ENCODE measurements around the gene FNIP1. TPM values are rescaled to one million over a fixed set of nuclear protein-coding genes. Genes with fewer than 3 reads are reported as not detected.
"Not testable (repeated sequence)": the region's sequence is repeated elsewhere in the genome, so short reads cannot be mapped to it uniquely, and the experiment has no call there.

FNIP1 gene
- total RNA-seq, 2 donors from 2014 or later, result 23.0 to 23.8 TPM

DNA sequence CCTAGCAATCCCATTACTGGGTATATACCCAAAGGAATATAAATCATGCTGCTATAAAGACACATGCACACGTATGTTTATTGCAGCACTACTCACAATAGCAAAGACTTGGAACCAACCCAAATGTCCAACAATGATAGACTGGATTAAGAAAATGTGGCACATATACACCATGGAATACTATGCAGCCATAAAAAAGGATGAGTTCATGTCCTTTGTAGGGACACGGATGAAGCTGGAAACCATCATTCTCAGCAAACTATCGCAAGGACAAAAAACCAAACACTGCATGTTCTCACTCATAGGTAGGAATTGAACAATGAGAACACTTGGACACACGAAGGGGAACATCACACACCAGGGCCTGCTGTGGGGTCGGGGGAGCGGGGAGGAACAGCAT lies 61.9 kb downstream of the FNIP1 start:
- not testable (repeated sequence) for H3K4me3 Mint-ChIP-seq; ATAC-seq (replicated peaks in 1 of 2); H3K9me3 Mint-ChIP-seq; H3K27ac Mint-ChIP-seq; H3K4me1 Mint-ChIP-seq (ENCODE audit: low read depth); DNase-seq; H3K27me3 Mint-ChIP-seq (ENCODE audit: low read depth); H3K36me3 Mint-ChIP-seq (ENCODE audit: insufficient read depth in 2 of 2)

DNA sequence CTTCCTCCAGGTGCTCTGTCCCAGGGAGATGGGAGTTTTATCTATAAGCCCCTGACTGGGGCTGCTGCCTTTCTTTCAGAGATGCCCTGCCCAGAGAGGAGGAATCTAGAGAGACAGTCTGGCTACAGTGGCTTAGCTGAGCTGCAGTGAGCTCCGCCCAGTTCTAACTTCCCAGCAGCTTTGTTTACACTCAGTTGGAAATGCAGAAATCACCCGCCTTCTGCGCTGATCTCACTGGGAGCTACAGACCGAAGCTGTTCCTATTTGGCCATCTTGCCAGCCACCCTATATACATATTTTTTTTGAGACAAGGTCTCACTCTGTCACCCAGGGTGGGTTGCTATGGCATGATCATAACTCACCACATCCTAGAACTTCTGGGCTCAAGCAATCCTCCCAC lies 67.5 kb downstream of the FNIP1 start:
- not testable (repeated sequence) for DNase-seq; H3K4me1 Mint-ChIP-seq (ENCODE audit: low read depth); H3K4me3 Mint-ChIP-seq; H3K27ac Mint-ChIP-seq; ATAC-seq (replicated peaks in 1 of 2); H3K27me3 Mint-ChIP-seq (ENCODE audit: low read depth)
- peaks cover 9 to 28% of the 10 kb centered on the region in 2 donors for H3K36me3 Mint-ChIP-seq (ENCODE audit: insufficient read depth in 2 of 2)
- H3K9me3 Mint-ChIP-seq, result peaks cover 12 to 20% of the 10 kb centered on the region in 2 donors

DNA sequence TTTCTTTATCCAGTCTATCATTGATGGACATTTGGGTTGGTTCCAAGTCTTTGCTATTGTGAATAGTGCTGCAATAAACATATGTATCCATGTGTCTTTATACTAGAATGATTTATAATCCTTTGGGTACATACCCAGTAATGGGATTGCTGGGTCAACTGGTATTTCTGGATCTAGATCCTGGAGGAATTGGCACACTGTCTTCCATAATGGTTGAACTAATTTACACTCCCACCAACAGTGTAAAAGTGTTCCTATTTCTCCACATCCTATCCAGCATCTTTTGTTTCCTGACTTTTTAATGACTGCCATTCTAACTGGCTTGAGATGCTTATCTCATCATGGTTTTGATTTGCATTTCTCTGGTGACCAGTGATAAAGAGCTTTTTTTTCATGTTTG lies 72.7 kb downstream of the FNIP1 start:
- not testable (repeated sequence) for ATAC-seq (replicated peaks in 1 of 2); H3K4me1 Mint-ChIP-seq (ENCODE audit: low read depth); DNase-seq; H3K4me3 Mint-ChIP-seq; H3K27me3 Mint-ChIP-seq (ENCODE audit: low read depth); H3K27ac Mint-ChIP-seq
- peaks cover 12 to 15% of the 10 kb centered on the region in 2 donors for H3K9me3 Mint-ChIP-seq
- H3K36me3 Mint-ChIP-seq (ENCODE audit: insufficient read depth in 2 of 2), result peaks cover 11 to 27% of the 10 kb centered on the region in 2 donors

DNA sequence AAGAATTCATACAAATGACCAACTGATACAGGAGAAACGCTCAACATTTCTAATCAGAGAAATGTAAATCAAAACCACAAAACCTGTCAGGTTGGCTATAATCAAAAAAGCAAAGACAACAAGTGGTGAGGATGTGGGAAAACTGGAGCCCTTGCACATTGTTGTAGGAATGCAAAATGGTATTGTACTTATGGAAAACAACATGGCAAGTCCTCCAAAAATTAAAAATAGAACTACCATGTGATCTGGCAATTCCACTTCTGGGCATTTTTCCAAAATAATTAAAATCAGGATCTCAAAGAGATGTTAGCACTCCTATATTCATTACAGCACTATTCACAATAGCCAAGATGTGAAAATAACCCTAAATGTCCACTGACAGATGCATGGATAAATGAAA lies 76.1 kb downstream of the FNIP1 start:
- no peaks in the 10 kb centered on the region for H3K27me3 Mint-ChIP-seq (ENCODE audit: low read depth)
- no peak overlapping the region for H3K4me3 Mint-ChIP-seq
- no peaks in the 10 kb centered on the region for H3K4me1 Mint-ChIP-seq (ENCODE audit: low read depth)
- DNase-seq, result no peak
- H3K9me3 Mint-ChIP-seq, result peaks cover 0 to 3% of the 10 kb centered on the region in 2 donors
- H3K36me3 Mint-ChIP-seq (ENCODE audit: insufficient read depth in 2 of 2), result peaks cover 10 to 12% of the 10 kb centered on the region in 2 donors
- no peak for ATAC-seq (replicated peaks in 1 of 2)
- no peak overlapping the region for H3K27ac Mint-ChIP-seq

DNA sequence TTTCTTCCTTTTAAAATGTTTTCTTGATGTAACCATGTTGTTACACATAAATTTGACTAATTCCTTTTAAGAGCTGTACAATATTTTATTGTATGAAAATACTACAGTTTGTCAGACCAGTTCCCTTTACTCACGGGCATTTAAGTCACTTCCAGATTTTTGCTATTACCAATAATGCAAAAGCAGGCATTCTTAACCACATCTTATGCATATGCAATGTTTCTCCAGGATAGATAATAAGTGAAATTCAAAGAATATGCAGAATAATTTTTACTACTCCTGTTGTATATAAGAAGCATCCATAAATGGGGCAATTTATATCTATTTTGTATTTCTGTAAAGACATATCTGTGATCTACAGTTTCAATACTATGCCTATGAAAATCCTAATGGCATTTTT lies 77.3 kb downstream of the FNIP1 start:
- H3K4me3 Mint-ChIP-seq, result no peak overlapping the region
- peaks cover 8 to 10% of the 10 kb centered on the region in 2 donors for H3K36me3 Mint-ChIP-seq (ENCODE audit: insufficient read depth in 2 of 2)
- DNase-seq, result no peak
- no peak overlapping the region for H3K27ac Mint-ChIP-seq
- no peaks in the 10 kb centered on the region for H3K4me1 Mint-ChIP-seq (ENCODE audit: low read depth)
- no peak for ATAC-seq (replicated peaks in 1 of 2)
- no peaks in the 10 kb centered on the region for H3K27me3 Mint-ChIP-seq (ENCODE audit: low read depth)
- no peaks in the 10 kb centered on the region for H3K9me3 Mint-ChIP-seq

DNA sequence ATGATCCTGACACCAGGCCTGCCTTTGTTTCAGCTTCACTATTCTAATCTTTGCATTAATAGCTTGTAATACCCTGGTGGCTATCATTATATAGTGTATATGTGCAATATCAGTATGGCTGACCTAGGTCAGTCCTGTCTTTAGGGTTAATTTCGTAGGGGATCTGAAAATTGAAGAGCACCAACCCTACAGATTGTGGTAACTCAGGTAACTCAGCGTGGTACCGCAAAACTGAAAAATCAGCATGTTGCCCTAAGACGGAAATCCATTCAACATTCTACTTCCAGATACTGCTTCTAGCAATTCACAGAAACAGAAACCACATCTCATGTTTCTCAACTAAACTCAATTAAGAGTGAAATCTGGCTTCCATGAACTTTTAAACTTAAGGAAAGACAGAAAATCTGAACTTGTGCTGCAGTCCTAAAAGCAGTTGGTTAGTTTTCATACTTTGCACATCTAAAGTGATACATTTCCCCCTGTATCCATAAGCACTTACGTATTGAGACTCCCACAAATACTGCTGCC lies 78.3 kb downstream of the FNIP1 start:
- Mint-ChIP-seq H3K27me3 (ENCODE audit: low read depth) (no peaks in the 10 kb centered on the region), H3K4me3 (no peak overlapping the region), H3K36me3 (ENCODE audit: insufficient read depth in 2 of 2) (peaks cover 8 to 10% of the 10 kb centered on the region in 2 donors), H3K27ac (no peak overlapping the region), H3K4me1 (ENCODE audit: low read depth) (no peaks in the 10 kb centered on the region), H3K9me3 (no peaks in the 10 kb centered on the region)
- ATAC-seq (replicated peaks in 1 of 2), result no peak
- no peak for DNase-seq

DNA sequence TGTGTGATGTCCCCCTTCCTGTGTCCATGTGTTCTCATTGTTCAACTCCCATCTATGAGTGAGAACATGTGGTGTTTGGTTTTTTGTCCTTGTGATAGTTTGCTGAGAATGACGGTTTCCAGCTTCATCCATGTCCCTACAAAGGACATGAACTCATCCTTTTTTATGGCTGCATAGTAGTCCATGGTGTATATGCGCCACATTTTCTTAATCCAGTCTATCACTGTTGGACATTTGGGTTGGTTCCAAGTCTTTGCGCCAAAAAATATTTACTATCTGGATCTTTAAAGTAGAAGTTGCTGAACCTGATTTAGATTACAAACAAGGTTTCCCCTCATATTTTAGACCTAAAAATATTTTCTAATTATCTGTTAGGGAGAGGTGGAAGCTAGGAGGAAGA lies 79.7 kb downstream of the FNIP1 start:
- H3K36me3 Mint-ChIP-seq (ENCODE audit: insufficient read depth in 2 of 2); H3K9me3 Mint-ChIP-seq; DNase-seq; H3K27me3 Mint-ChIP-seq (ENCODE audit: low read depth); ATAC-seq (replicated peaks in 1 of 2); H3K4me1 Mint-ChIP-seq (ENCODE audit: low read depth); H3K27ac Mint-ChIP-seq; H3K4me3 Mint-ChIP-seq: not testable (repeated sequence)

DNA sequence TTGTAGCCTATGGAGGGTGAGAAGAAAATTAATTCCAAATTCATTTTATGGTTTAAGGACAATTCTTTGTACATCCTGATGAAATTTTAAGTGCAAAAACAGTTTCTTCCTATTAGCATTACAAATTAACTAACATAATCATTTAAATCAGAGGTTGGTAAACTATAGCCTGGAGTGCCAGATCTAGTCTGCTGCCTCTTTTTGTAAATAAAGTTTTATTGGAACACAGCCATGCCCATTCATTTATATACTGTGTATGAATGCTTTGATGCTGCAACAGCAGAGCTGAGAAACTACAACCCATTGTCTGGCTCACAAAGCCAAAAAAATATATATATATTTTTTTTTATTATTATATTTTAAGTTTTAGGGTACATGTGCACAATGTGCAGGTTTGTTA lies 80.2 kb downstream of the FNIP1 start:
- Mint-ChIP-seq H3K36me3 (ENCODE audit: insufficient read depth in 2 of 2) (peaks cover 9 to 10% of the 10 kb centered on the region in 2 donors), H3K27ac (no peak overlapping the region)

DNA sequence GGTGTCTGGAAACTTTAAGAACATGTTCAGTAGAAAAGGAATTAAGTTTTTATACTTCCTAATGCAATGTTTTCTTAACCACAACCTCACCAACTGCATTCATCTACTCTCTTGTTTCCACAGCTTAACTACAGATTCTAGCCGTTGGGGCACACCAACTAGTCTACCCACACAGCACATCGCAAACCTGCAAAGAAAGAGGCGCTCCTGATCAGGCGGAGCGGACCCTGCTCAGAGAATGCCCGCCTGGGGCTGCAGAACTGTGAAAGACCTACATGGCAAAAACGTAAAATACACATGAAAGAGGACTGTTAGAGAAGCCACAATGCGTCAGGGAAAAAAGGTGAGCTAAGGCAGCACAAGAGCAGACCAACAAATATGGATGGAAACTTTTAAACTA lies 86.4 kb downstream of the FNIP1 start:
- ATAC-seq (replicated peaks in 1 of 2), result no peak

More for the DNA sequence above, 80.2 kb downstream of the FNIP1 start:
- Mint-ChIP-seq H3K4me3 (no peak overlapping the region), H3K4me1 (ENCODE audit: low read depth) (no peaks in the 10 kb centered on the region), H3K9me3 (no peaks in the 10 kb centered on the region), H3K27me3 (ENCODE audit: low read depth) (no peaks in the 10 kb centered on the region)
- ATAC-seq (replicated peaks in 1 of 2) (no peak), DNase-seq (no peak)

DNA sequence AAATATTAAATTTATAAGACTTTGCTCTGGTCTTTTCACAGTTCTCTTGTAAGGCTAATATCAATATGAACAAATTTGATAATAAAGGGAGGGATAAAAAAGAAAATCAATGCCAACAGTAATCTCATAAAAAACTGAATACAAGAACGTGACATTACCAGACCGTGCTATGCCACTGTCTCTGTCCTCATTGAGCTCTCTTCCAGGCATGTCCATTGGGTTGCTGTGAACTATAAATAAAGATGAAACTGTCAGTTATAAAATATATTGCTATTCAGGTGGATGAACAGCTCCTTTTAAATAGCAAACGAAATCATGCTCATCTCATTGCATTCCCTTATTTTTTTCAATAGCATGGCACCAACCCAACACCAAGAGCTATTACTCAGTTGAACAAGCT lies 87.8 kb downstream of the FNIP1 start:
- no peak overlapping the region for H3K4me3 Mint-ChIP-seq
- peaks cover 4 to 15% of the 10 kb centered on the region in 2 donors for H3K36me3 Mint-ChIP-seq (ENCODE audit: insufficient read depth in 2 of 2)
- ATAC-seq (replicated peaks in 1 of 2) (no peak), DNase-seq (no peak)
- H3K27ac Mint-ChIP-seq, result no peak overlapping the region
- H3K27me3 Mint-ChIP-seq (ENCODE audit: low read depth), result no peaks in the 10 kb centered on the region
- H3K4me1 Mint-ChIP-seq (ENCODE audit: low read depth), result no peaks in the 10 kb centered on the region
- no peaks in the 10 kb centered on the region for H3K9me3 Mint-ChIP-seq

More for the DNA sequence above, 86.4 kb downstream of the FNIP1 start:
- Mint-ChIP-seq H3K36me3 (ENCODE audit: insufficient read depth in 2 of 2) (peaks cover 4 to 7% of the 10 kb centered on the region in 2 donors), H3K27ac (no peak overlapping the region), H3K9me3 (no peaks in the 10 kb centered on the region), H3K4me3 (no peak overlapping the region), H3K4me1 (ENCODE audit: low read depth) (no peaks in the 10 kb centered on the region), H3K27me3 (ENCODE audit: low read depth) (no peaks in the 10 kb centered on the region)
- no peak for DNase-seq

DNA sequence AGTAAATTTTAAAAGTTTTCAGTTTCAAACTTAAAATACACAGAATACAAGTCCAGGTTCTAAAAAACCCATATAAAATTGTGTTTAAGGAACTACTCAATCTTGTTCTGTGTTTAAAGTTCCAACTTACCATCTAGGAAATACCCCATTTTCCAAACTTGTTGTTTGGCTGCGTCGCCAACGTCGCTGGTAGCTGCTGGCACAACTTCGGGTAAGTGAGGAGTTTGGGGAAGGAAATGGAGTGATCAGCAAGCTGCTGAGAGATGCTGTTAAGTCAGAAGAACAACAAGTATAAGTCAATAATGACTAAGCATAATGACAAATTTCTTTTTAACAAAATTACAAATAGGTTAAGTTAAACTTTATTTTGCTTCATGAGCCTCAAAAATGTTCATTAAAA lies 90.5 kb downstream of the FNIP1 start:
- no peaks in the 10 kb centered on the region for H3K27me3 Mint-ChIP-seq (ENCODE audit: low read depth)
- H3K36me3 Mint-ChIP-seq (ENCODE audit: insufficient read depth in 2 of 2), result peaks cover 9 to 20% of the 10 kb centered on the region in 2 donors

DNA sequence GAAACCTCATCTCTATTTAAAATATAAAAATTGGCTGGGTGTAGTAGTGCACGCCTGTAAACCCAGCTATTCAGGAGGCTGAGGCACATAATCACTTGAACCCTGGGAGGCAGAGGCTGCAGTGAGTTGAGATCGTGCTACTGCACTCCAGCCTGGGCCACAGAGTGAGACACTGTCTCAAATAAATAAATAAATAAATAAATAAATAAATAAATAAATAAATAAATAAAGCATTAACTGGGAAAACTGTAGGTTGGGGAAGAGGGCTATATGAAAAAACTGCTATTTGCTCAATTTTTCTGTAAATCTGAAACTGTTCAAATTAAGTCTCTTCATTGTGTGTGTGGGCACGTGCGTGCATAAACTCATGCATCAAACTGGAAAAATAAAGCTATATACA lies 101.9 kb downstream of the FNIP1 start:
- H3K9me3 Mint-ChIP-seq, result peaks cover 3% of the 10 kb centered on the region in 2 donors
- no peaks in the 10 kb centered on the region for H3K4me1 Mint-ChIP-seq (ENCODE audit: low read depth)
- H3K27me3 Mint-ChIP-seq (ENCODE audit: low read depth), result no peaks in the 10 kb centered on the region
- H3K4me3 Mint-ChIP-seq, result no peak overlapping the region
- DNase-seq, result no peak
- peaks cover 7 to 18% of the 10 kb centered on the region in 2 donors for H3K36me3 Mint-ChIP-seq (ENCODE audit: insufficient read depth in 2 of 2)
- H3K27ac Mint-ChIP-seq, result no peak overlapping the region
- ATAC-seq (replicated peaks in 1 of 2), result no peak

More for the DNA sequence above, 90.5 kb downstream of the FNIP1 start:
- no peak overlapping the region for H3K4me3 Mint-ChIP-seq
- no peaks in the 10 kb centered on the region for H3K4me1 Mint-ChIP-seq (ENCODE audit: low read depth)
- no peak overlapping the region for H3K27ac Mint-ChIP-seq
- no peaks in the 10 kb centered on the region for H3K9me3 Mint-ChIP-seq
- ATAC-seq (replicated peaks in 1 of 2), result no peak
- DNase-seq, result no peak

DNA sequence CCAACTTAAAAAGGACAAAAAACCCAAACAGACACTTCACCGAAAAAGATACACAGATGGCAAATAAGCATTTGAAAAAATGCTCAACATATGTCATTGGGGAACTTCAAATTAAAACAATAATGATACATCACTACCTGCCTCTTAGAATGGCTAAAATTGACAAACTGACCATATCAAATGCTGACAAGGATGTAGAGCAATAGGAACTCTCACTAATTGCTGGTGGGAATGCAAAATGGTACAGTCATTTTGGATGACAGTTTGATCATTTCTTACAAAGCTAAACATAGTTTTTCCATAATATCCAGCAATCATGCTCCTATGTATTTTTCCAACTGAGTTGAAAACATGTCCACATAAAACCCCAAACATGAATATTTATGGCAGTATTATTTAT lies 102.9 kb downstream of the FNIP1 start:
- no peak for ATAC-seq (replicated peaks in 1 of 2)
- H3K27me3 Mint-ChIP-seq (ENCODE audit: low read depth), result no peaks in the 10 kb centered on the region
- peaks cover 7 to 25% of the 10 kb centered on the region in 2 donors for H3K36me3 Mint-ChIP-seq (ENCODE audit: insufficient read depth in 2 of 2)
- H3K9me3 Mint-ChIP-seq, result peaks cover 3% of the 10 kb centered on the region in 2 donors
- no peaks in the 10 kb centered on the region for H3K4me1 Mint-ChIP-seq (ENCODE audit: low read depth)
- H3K27ac Mint-ChIP-seq, result peak overlapping the region; percentile 54
- H3K4me3 Mint-ChIP-seq, result no peak overlapping the region
- DNase-seq, result no peak

DNA sequence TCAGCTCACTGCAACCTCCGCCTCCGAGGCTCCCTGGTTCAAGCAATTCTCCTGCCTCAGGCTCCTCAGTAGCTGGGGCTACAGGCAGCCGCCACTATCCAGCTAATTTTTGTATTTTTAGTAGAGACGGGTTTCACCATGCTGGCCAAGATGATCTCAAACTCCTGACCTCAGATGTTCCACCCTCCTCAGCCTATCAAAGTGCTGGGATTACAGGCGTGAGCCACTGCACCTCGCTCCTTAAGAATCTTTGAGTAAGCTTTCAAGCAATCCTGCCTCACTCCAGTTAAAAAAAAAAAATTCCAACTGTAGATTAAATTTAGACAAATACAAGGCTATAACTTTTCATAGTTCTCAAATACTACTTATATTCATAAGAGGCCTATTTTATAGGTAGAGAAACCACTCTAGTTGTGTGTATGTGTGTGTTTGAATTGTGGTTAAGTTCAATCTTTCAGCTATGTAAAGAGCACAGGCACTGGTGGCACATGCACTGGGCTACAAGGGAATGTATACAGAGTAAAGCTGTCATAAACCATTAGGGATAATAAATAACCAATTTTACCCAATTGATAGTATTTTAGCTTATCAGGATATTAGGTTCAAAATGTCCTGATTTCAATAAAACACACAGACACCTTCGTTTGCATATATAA lies 111.2 kb downstream of the FNIP1 start:
- H3K4me1 Mint-ChIP-seq (ENCODE audit: low read depth), result no peaks in the 10 kb centered on the region
- H3K27me3 Mint-ChIP-seq (ENCODE audit: low read depth), result no peaks in the 10 kb centered on the region
- no peak overlapping the region for H3K27ac Mint-ChIP-seq
- H3K9me3 Mint-ChIP-seq, result peaks cover 3% of the 10 kb centered on the region in 2 donors
- DNase-seq (no peak), ATAC-seq (replicated peaks in 1 of 2) (no peak)
- H3K36me3 Mint-ChIP-seq (ENCODE audit: insufficient read depth in 2 of 2), result peaks cover 5 to 13% of the 10 kb centered on the region in 2 donors
- no peak overlapping the region for H3K4me3 Mint-ChIP-seq

All from activated T-cell treated with anti-CD3 and anti-CD28 coated beads, Interleukin-2, amount 50 U/mL, for 72 hours (primary cell).